Activated CD8-positive, alpha-beta memory T cell treated with anti-CD3 and anti-CD28 coated beads for 1 hour (primary cell): ENCODE data around the gene CILP2.

Experiments
- DNase-seq, 2 donors: peaks; one replicate each; pipeline ENCODE4 v3.0.0-alpha.2; 2020; ENCODE audit warnings: low read depth in 1 of 2; ENCODE audit errors: extremely low read depth in 1 of 2

The CILP2 gene

DNA sequence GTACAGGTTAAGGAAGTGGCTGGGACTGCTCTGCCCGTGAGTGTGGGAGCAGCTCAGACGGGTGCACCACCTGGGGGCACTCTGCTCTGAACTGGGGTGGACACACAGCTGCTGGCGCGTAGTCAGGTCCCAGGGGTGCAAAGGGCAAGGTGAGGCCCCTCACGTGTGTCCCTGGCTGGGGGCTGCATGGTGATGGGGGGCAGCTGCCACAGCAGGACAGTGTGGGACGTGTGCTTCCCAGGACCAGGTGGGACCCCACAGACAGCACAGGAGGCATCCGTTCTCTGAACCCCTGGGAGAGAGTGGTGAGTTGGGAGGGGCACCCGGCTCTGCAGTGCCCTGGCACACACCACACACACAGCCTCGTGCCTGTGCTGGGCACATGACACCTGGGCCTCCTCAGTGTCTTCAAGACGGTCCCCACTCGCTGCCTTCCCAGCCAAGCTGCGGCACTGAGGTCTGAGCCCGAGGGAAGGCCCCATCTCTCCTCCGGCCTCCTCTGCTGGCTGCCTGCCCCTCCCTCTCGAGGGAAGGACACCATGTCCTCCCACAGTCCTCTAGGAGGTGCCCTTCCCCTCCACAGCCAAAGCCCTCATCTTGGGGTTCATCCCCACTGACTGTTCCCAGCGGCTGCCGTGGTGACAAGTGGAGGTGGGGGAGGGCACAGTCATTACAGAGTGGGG is 24.7 kb downstream of the CILP2 start:
- no peak for DNase-seq

DNA sequence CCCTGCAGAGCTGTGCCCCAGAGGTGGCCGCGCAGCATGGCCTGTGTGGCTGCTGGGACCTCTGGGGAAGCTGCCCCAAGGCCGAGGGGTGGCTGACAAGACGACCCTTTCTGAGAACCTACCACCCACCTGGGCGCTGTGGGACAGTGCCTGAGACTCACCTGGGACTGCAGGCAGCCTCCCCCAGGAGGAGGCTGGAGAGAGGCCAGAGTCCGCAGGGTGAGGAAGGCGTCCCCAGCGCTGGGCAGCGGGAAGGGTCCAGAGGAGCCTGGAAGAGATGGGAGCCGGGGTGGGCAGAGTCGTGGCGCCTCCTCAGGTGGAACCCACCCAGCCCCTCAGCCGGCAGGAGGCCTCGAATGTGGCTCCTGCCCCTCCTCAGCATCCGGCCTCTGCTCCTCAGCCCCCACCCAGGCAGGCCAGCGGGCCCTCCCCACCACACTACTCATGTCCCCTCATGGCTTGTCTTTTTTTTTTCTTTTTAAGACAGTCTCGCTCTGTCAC is 25.3 kb downstream of the CILP2 start:
- no peak for DNase-seq

DNA sequence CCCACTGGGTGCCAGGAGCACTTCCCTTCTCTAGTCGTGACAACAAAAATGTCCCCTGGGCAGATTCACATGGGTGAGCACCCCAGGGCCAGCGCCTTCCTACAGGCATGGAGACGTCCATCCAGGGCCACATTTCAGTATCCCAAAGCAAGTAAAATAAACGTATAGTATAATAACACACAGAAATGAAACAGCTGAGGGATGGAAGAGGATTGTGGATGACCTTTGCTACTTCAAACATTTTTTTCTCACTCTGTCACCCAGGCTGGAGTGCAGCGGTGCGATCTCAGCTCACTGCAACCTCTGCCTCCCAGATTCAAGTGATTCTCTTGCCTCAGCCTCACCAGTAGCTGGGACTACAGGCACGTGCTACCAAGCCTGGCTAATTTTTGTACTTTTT is 28.2 kb downstream of the CILP2 start:
- DNase-seq = no peak

DNA sequence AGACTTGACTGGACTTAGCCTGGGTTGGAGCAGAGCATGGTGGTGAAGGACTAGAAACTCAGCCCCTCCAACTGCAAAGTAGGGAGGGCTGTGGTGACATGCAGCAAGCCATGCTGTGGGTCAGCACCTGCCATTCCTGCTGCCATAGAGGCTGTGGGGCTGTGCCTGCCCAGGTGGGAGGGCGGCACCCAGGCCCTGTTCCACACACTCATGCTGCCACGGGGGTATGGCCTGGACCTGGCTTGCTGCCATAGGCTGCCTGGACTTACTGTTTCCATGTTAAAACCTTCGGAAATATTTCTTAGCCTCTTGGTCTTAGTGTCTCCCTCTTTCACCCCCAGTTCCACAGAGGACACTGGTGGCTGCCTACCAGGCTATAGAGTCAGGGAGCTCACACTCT is 29.3 kb downstream of the CILP2 start:
- DNase-seq = no peak

DNA sequence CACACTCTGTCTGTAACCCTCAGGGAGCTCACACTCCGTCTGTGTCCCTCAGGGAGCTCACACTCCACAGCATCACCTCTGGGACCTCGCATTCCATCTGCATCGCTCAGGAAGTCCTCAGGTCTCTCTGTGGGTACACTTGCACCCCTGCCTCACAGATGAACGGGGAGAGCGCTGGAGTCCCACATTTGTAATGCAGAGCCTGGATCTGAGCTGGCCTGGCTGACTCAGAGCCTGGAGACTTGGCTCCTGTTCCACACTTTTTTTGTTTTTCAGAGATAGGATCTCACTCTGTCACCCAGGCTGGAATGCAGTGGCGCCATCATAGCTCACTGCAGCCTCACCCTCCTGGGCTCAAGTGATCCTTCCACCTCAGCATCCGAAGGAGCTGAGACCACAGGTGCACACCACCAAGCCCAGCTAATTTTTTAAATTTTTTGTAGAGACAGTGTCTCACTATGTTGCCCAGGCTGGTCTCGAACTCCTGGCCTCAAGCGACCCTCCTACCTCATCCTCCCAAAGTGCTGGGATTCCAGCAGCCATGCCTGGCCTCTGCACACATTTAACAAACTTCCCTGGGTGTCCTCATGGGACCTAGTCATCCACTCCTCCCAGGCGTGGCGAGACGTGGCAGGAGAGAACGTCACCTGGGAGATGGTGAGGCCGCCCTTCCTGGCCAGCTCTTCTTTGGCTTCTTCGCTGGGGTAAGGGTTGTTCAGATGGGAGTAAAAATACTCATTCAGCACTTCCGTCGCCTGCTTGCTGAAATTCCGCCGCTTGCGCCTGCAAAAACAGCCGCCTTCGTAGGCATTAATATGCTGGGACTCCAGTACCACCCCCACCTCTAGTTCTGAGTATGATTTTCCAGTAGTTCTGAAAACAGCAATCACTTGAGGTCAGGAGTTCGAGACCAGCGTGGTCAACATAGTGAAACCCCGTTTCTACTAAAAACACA is 31.0 kb downstream of the CILP2 start:
- DNase-seq = no peak

DNA sequence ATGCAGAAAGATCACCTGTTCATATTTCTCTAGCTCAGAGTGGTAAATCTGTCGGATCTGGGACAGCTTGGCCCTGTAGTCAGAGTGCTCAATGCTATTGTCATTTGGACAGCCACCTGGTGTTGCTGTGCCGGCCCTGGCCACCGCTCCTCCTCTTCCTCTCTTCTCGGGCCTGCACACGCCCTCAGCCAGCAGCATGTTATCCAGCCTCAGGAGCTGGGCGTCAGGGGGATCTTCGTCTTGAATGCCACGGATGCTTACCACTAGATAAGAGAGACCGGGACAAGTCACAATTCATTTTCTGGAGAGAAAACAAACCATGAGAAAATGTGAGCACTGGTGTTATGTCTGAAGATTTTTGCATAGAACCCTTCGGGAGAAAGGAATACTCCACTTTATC is 32.5 kb downstream of the CILP2 start:
- DNase-seq = no peak

- no peak for DNase-seq
Observed at GRCh38 chr19:19571071-19571786, 33.2 kb downstream of the CILP2 start.

DNA sequence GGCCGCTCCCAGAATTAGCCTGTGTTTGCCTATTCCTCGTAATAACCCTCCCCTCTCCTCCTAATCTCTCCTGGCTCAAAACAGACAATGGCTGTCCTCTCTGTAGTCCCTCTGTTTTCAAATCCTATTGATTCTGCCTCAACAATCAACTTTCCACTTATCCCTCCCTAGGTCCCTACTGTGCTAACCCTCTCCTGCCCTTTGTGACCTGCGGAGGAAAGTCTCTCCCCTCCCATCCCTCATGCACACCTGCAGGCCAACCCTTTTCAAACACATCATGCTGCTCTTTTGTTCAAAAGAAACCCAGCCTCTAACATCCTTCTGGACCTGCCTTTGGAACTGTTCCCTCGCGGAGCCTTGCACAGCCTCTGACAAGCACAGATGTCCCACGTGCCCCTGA is 37.3 kb downstream of the CILP2 start:
- DNase-seq = no peak

DNA sequence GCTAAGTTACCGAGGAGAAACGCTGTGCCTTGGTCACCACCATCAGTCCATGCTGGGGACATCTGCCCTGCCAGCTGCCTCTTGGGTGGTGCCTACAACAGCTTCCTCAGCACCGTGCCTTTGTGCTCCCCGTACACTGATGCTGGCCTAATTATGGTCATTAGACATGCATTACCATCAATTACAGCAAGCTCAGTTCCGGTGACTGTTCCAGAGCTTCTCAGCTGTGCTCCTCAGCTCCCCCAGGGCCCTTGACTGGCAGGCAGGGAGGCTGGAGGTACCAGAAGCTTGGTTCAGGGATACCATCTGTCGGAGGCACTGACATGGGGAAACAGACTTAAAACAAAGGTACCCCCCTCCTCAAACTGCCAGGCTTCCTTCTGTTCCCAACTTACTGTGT is 40.2 kb downstream of the CILP2 start:
- no peak for DNase-seq

DNA sequence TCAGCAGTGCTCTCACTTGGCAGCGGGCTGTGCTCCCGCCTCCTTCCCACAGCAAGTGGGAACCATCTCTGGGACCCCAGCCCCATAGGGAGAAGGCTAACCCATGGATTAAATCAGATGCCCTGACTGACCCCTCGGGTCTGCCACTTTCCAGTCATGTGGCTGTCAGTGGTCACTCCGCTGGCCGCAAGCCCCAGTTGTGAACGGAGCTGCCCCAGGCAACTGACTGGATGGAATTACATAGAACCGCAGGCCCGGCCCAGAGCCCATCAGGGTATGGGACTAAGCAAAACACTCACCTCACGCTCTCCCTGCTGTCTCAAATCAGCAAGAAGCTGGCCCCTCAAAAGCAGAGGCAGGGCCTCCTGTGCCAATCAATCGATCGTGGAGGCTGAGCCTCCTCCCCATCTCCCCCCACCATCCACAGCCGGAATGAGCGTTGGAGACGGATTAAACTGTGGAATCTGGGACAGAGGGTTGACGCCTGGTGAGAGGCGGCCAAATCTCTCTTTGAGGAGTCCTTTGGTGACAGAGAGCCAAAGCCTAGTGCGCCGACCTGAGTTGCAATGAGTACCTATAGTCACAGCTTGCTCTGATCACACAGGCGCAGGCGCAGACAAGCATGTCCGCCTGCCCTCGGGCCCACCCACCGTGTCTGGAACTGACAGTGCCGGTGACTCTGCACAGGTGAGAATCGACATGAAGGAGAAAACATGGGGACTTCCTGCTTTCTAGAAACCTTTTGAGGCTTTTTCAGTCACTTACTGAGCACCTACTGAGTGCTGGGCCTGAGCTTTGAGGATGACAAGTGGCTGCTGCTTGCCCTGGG is 41.7 kb downstream of the CILP2 start:
- no peak for DNase-seq

DNA sequence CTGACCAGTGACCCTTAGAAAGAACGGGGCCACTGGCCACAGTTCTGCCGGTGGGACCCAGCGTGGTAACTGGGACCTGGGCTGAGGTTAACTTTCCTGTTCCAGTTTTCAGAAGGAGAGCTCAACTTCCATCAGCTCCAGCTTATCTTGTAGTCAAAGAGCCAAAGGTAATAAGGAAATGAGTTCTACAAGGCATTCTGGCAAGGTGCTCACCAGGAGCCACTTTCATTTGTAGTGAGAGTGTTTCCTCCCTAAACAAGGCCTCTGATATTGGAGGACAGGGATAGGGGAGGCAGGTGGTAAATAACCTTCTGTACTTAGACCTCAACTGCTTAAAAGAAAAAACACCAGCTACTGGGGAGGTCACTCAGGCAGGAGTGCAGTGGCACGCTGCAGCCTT is 42.4 kb downstream of the CILP2 start:
- no peak for DNase-seq

DNA sequence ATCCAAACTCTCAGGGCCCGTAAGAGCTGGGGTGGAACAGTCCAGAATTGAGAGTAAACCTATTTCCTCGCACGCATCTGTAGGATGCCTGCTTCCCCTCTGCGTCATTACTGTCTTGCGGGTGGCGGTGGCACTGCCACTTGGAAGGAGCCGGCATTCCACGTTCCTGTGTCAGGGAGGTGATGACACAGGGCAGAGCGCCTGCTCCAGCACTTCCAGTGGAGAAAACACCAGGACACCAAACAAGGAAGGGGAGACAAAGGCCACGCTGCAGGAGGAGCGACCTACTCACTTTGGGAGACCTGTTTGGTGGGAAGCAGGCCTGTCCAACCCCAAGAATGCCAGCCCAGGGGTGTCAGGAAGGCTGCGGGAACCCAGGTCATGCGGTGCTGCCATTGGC is 43.3 kb downstream of the CILP2 start:
- DNase-seq = no peak

DNA sequence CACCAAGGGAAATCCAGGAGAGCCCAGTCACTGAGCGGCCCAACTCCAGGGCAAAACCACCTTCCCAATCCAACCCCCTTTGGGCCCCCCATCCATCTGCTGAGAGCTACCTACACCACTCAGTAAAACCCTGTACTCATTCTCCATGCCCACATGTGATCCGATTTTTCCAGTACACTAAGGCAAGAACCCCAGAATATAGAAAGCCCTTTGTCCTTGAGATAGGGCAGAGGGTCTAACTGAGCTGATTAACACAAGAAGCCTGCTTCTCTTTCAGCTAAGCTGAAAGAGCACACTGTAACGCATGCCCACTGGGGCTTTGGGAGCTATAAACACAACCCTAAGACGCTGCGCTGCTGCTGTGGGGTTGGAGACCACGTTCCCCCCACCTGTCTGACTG is 44.4 kb downstream of the CILP2 start:
- no peak for DNase-seq

DNA sequence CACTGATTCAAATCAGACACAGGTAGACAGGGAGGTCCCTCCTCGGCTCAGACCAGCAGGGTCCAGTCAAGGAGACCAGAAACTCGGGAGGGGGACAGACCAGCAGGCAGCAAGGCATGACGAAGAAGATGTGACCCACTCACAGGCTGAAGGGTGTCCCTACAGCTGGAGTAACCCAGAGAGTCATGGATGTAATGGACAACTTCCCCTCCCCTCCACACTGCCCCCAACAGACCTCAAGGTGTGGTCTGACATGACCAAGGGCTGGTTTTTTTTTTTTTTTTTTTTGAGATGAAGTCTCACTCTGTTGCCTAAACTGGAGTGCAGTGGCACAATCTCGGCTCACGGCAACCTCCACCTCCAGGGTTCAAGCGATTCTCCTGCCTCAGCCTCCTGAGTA is 46.3 kb downstream of the CILP2 start:
- no peak for DNase-seq

GRCh38 chr19:19587771-19588170 is 49.7 kb downstream of the CILP2 start:
- no peak for DNase-seq

GRCh38 chr19:19588546-19588945 is 50.5 kb downstream of the CILP2 start:
- no peak for DNase-seq

- DNase-seq = peak; percentile 32 to 41
Observed at GRCh38 chr19:19591133-19591825, 53.2 kb downstream of the CILP2 start.

- DNase-seq = no peak
Observed at GRCh38 chr19:19592690-19593089, 54.6 kb downstream of the CILP2 start.

DNA sequence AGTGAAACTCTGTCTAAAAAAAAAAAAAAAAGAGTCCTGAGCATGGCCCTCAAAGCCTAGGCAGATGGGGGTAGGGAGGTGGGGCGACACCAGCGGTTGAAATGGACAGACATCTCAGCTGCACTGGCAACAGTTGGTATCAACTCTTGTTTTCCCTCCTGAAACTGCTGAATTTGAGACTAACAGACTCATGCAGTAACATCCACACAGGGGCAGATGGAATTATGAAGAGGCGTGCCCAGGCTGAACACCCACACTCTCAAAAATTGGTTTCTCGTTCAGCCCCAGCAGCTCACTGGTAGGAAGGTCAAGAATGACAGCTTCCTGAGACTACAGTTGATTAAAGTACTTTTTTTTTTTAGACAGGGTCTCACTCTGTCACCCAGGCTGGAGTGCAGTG is 56.3 kb downstream of the CILP2 start:
- no peak for DNase-seq

DNA sequence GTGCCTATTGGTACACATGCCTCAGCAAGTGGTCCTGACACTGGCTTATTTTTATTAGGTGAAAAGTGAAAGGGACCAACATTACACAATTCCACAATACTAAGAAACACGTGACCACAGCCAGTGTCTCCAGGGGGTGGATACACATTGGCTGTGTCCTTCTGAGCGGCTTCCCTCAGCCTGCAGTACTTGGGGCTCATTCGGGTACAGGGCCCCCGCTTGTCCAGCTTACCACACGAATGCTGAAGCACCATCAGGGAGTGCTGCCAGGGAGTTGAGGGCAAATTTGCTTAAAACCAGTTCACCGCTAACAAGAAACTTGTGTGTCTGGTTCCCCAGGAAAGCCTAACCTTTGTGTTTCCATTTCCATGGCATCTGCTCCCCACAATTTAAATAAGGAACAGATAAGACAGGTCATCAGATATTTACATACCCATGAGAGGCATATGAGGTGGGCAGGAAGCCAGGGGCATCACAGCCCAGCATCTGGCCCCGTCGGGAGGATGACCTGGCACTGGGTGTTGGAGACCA is 57.2 kb downstream of the CILP2 start:
- DNase-seq = no peak
